Spinal cord (tissue), 10 donors: ENCODE data around the gene GPR82. TPM values are rescaled to one million over a fixed set of nuclear protein-coding genes. Genes with fewer than 3 reads are reported as not detected.

Source experiments
- DNase-seq, 6 donors: peaks; one replicate each; pipeline versions ENCODE4 v3.0.0 to v3.0.0-alpha.2; 2013 to 2015; ENCODE audit warnings: low spot score in 6 of 6, low read depth in 4 of 6
- H3K27ac ChIP-seq: one replicate; pipeline ENCODE4 v1.5.1; 2013; ENCODE audit warnings: low read depth, low read length, control low read depth
- H3K27me3 ChIP-seq: one replicate; pipeline ENCODE4 v1.6.1; 2013; ENCODE audit warnings: low read length; ENCODE audit not compliant: control insufficient read depth, insufficient read depth
- H3K36me3 ChIP-seq: one replicate; pipeline ENCODE4 v1.6.1; 2013; ENCODE audit warnings: low read length; ENCODE audit not compliant: control insufficient read depth, insufficient read depth
- H3K4me1 ChIP-seq: one replicate; pipeline ENCODE4 v1.6.1; 2013; ENCODE audit warnings: low read length; ENCODE audit not compliant: control insufficient read depth, insufficient read depth
- H3K4me3 ChIP-seq: one replicate; pipeline ENCODE4 v1.5.1; 2013; ENCODE audit warnings: low read depth, low read length, control low read depth
- H3K9me3 ChIP-seq: one replicate; pipeline ENCODE4 v1.6.1; 2013; ENCODE audit warnings: low read length; ENCODE audit not compliant: control insufficient read depth, insufficient read depth
- WGBS: methylation state at CpG from one replicate; pipeline ENCODE4 v1.1.5; 2013; ENCODE audit warnings: missing lambda C conversion rate; ENCODE audit not compliant: insufficient coverage; 5-methylcytosine and 5-hydroxymethylcytosine counted together
- polyA plus RNA-seq, 2 donors: library from polyadenylated mRNA; unstranded; fragments of 120-200 nt; gene quantifications; one replicate each; pipeline ENCODE4 v1.2.1, GENCODE V29; 2013; ENCODE audit not compliant: insufficient read length in 2 of 2
- total RNA-seq, 2 donors: library from RNA; depleted of rRNA in 1 of 2; stranded (reverse); fragments of 120-200 nt in 1 of 2; fragments of >200 nt in 1 of 2; gene quantifications; one replicate each; pipeline versions ENCODE4 v1.2.3 to v1.2.4, GENCODE V29; 2013 to 2014
- donor health status: healthy.

GPR82 gene
- total and polyA plus RNA-seq, 4 donors = 0.10 to 0.17 (median 0.12) TPM

DNA sequence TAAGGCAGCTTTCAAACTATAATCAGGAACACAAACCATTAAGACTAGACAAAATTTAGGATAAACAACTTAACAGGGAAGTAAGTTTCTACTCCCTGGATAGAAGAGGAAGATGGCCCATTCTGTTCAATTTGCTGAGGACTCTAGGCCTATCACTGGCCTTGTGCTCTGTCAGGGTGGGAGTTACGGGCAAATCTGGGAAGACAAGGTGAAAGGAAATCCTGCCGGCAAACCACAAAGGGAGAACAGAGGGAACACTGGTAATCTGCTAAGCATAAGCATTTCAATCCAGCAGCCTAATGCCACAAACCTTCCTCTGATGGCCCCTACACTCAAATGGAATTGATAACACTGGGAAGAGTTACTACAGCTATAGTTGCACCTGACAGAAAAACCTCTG, 8.3 kb downstream of the GPR82 start:
- H3K27ac ChIP-seq = no peak overlapping the region
- DNase-seq = no peak
- no peaks in the 10 kb centered on the region for H3K36me3 ChIP-seq
- H3K9me3 ChIP-seq = no peaks in the 10 kb centered on the region
- no peaks in the 10 kb centered on the region for H3K4me1 ChIP-seq
- H3K27me3 ChIP-seq = peaks cover 8% of the 10 kb centered on the region
- no peak overlapping the region for H3K4me3 ChIP-seq
- no CpG with 5 or more reads among the region's 2 CpGs for WGBS

DNA sequence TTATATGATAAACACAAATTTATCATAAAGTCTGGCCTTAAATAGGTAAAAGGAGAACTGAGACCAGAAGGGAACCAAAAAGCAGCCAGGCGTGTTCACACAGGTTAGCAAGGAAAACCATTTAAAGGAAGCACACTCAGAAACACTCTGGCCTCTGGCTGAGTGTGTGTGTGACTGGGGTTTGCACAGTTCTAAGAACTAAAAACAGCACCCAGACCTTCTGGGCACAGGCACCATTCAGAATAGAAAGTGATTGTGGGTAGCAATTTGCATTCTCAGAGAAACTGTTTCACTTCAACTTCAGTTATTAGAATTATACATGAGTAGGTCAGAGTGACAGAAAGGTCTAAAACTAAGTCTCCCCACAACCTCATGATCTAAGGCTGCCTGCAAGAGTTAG, 10.0 kb downstream of the GPR82 start:
- WGBS = 33% methylated on average over 1 of the region's 1 CpG
- Histone ChIP-seq H3K9me3 (no peaks in the 10 kb centered on the region), H3K27ac (no peak overlapping the region), H3K27me3 (peaks cover 8% of the 10 kb centered on the region), H3K4me3 (no peak overlapping the region), H3K36me3 (no peaks in the 10 kb centered on the region), H3K4me1 (no peaks in the 10 kb centered on the region)
- no peak for DNase-seq

DNA sequence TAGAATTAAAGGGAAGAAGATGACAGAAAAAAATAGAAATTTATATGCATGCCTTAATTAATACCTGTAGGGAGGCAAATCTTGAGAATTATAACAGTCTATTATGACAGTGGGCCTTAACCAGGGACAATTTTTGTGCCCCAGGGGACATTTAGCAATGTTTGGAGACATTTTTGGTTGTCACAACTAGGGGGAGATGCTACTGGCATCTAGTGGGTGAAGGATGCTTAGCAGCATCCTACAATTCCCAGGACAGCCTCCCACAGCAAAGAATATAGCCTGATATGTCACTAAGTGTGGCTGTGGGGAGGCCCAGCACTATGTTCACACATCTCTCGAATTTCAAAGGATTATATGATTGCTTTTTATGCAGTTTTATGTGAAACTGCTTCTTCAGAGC, 10.5 kb downstream of the GPR82 start:
- Histone ChIP-seq H3K27ac (no peak overlapping the region), H3K4me3 (no peak overlapping the region), H3K4me1 (no peaks in the 10 kb centered on the region), H3K27me3 (peaks cover 8% of the 10 kb centered on the region), H3K9me3 (no peaks in the 10 kb centered on the region), H3K36me3 (no peaks in the 10 kb centered on the region)
- WGBS = no CpG with 5 or more reads among the region's 1 CpG
- DNase-seq = peak in 2 of 6 donors; percentile 19 to 39

DNA sequence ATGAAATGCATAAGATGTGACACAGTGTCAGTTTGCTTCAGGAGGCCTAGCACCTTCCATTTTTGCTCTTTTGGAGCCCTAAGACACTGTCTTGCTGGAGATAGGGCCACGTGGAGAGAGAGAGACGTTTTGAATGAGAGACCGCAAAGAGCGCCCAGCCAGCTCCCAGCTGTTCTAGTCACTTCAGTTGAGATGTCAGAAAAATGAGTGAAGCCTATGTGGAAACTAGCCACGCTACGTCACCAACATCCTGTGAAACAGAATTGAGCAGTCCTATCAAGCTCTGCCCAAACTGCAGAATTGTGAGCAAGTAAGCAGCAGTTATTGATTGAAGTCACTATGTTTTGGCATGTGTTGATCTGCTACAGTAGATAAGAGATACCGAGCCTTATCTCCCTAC, 13.1 kb downstream of the GPR82 start:
- H3K4me3 ChIP-seq = no peak overlapping the region
- peaks cover 14% of the 10 kb centered on the region for H3K27me3 ChIP-seq
- 79% methylated on average over 6 of the region's 7 CpGs for WGBS
- no peak overlapping the region for H3K27ac ChIP-seq
- no peak for DNase-seq
- H3K9me3 ChIP-seq = no peaks in the 10 kb centered on the region
- H3K36me3 ChIP-seq = no peaks in the 10 kb centered on the region
- H3K4me1 ChIP-seq = no peaks in the 10 kb centered on the region

DNA sequence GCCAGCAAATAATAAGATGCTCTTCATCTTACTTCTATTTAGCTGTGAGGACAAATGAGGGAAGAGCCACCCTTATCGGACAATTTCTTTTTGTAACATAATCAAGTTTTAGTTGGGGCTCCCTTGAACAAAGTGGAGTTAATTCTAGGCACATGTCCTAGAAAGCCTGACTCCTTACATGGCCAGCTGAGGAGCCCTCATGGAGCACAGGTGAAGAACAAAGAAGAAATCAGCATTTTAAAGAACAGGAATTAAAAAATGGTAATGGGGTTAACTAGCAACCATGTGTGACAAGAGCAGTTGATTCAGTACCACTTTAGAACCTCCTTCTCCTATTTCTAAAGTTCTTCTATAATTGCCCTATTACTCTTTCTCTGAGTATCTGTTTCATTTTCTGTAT, 15.9 kb downstream of the GPR82 start:
- Histone ChIP-seq H3K27ac (no peak overlapping the region), H3K27me3 (peaks cover 8% of the 10 kb centered on the region), H3K4me3 (no peak overlapping the region), H3K4me1 (no peaks in the 10 kb centered on the region), H3K36me3 (no peaks in the 10 kb centered on the region), H3K9me3 (no peaks in the 10 kb centered on the region)
- WGBS = no CpG with 5 or more reads among the region's 1 CpG
- DNase-seq = no peak

DNA sequence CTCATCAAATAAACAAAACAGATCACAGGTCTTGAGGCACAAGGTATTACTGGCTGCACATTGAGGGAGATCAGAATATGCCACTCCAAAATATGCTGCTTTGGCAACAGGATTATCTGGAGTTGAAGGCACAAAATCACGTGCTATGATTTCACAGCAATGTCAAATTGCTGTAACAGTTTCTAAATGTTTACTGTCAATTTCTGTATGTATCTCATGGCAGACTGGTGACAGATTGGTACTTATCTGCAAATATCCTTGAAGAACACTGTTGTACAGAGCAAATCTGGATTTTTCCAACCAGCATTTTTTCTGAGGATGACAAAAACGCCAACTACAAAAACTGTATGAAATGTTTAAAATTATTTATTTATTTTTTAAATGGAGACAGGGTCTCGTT, 26.7 kb downstream of the GPR82 start:
- Histone ChIP-seq H3K4me1 (no peaks in the 10 kb centered on the region), H3K27ac (no peak overlapping the region), H3K36me3 (no peaks in the 10 kb centered on the region), H3K9me3 (no peaks in the 10 kb centered on the region), H3K4me3 (no peak overlapping the region), H3K27me3 (peaks cover 4% of the 10 kb centered on the region)
- peak in 1 of 6 donors; percentile 2 for DNase-seq
- 73% methylated on average over 2 of the region's 3 CpGs for WGBS

DNA sequence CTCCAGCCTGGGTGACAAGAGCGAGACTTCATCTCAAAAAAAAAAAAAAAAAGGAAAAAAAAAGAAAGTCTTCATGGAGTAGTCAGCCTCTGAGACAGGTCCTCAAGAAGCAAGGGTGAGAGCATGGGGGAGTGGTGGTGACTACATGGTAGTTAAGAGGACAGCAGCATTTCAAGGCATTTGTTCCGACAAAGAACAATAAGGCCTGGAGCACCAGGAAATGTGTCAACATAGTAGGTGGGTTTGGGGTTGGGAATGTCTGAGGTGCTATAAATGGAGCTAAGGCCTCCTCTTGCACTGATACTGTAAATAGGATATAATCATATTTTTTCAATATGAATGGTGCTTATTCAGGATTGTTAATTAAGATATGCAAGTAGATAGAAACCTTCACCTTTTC, 34.4 kb downstream of the GPR82 start:
- Histone ChIP-seq H3K27ac (no peak overlapping the region), H3K9me3 (no peaks in the 10 kb centered on the region), H3K27me3 (peaks cover 3% of the 10 kb centered on the region), H3K4me1 (no peaks in the 10 kb centered on the region), H3K4me3 (no peak overlapping the region), H3K36me3 (no peaks in the 10 kb centered on the region)
- 80% methylated on average over 1 of the region's 2 CpGs for WGBS
- DNase-seq = no peak

DNA sequence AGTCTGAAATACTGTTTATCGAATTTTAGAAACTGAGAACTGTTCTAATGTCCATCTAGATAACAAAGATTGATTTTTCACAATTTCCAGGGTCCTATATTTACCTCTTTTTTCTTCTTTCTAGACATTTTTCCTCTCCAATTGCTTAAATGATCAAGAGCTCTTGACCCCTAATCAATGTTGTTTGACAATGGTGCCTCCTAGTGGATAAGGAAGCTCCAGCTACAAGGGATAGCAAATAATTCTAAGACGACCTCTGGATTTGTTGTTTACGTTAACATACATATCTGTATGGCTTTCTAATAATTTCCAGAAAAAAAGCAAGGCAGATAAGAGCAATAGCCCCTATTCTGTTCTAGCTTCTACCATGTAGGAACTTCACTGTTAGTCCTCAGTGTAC, 35.8 kb downstream of the GPR82 start:
- Histone ChIP-seq H3K4me3 (no peak overlapping the region), H3K36me3 (no peaks in the 10 kb centered on the region), H3K27ac (no peak overlapping the region), H3K4me1 (no peaks in the 10 kb centered on the region), H3K9me3 (no peaks in the 10 kb centered on the region), H3K27me3 (peaks cover 7% of the 10 kb centered on the region)
- peak in 1 of 6 donors; percentile 3 for DNase-seq
- WGBS = 80% methylated on average over 1 of the region's 3 CpGs

DNA sequence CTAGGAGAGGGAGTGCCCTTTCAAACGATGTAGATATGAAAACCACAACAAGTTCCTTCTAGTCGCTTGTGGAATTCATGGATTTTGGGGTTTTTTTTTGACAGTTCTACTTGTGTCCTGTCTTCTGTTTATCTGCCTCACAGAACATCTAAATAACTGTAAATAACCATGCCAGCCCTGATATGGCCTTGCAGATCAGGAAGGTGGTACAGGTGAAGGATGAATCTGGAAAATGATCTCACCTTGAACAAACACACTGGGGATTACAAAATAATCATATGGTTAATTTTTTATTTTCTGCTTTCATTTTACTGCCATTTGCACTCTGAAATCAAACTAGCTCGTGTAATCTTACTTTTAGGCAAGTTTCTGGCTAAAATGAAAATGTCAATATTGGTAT, 37.2 kb downstream of the GPR82 start:
- peaks cover 7% of the 10 kb centered on the region for H3K27me3 ChIP-seq
- no peak for DNase-seq
- WGBS = no CpG with 5 or more reads among the region's 3 CpGs

DNA sequence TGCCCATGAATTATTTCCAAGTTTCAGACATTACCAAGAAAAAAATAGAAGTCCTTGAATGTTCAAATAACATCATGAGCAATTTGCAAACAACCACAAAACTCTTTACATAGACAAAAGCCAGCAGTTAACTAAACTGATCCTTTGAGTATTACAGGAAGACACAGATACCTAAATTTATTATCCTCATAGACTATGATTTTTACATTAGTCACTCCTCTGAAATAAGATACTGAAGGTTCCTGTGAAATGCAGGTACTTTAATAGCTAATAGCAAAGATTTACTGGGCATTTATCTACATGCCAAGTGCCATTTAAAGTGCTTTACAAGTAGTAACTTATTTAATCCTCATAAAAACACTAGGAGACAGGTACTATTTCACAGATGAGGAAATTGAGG, 37.7 kb downstream of the GPR82 start:
- Histone ChIP-seq H3K9me3 (no peaks in the 10 kb centered on the region), H3K4me1 (no peaks in the 10 kb centered on the region), H3K27ac (no peak overlapping the region), H3K4me3 (no peak overlapping the region), H3K27me3 (peaks cover 7% of the 10 kb centered on the region), H3K36me3 (no peaks in the 10 kb centered on the region)
- no peak for DNase-seq

More for the DNA sequence above, 37.2 kb downstream of the GPR82 start:
- Histone ChIP-seq H3K9me3 (no peaks in the 10 kb centered on the region), H3K27ac (no peak overlapping the region), H3K4me1 (no peaks in the 10 kb centered on the region), H3K36me3 (no peaks in the 10 kb centered on the region), H3K4me3 (no peak overlapping the region)
